GM10266 (cell line): ENCODE measurements around the gene NUP62.
A peak's percentile ranks its signal among the peaks of the same experiment; 100 is the strongest.

Experiments used
- DNase-seq: peaks from one replicate; pipeline ENCODE4 v3.0.0; 2012; ENCODE audit errors: extremely low spot score
- CTCF ChIP-seq: IDR thresholded peaks from 2 replicates; pipeline ENCODE4 v1.5.1; 2012; ENCODE audit warnings: mild to moderate bottlenecking, low read depth; ENCODE audit not compliant: control insufficient read depth, insufficient read depth; ENCODE audit errors: missing control alignments

NUP62 gene

GRCh38 chr19:49906879-49907564, 22.3 kb downstream of the NUP62 start:
- no peak for TF ChIP-seq CTCF
- DNase-seq = no peak

GRCh38 chr19:49904136-49904535, 25.2 kb downstream of the NUP62 start:
- DNase-seq = no peak
- TF ChIP-seq CTCF = no peak

GRCh38 chr19:49896863-49897621, 32.3 kb downstream of the NUP62 start, which contains the start of gene IL4I1:
Gene IL4I1, minus strand, starts transcription at chr19:49896887. Its CDS starts 727 bp downstream, at chr19:49896160.
- DNase-seq = peak; percentile 78
- TF ChIP-seq CTCF = no peak

GRCh38 chr19:49895566-49896297, 33.6 kb downstream of the NUP62 start:
- DNase-seq = no peak
- no peak for TF ChIP-seq CTCF

GRCh38 chr19:49894879-49895565, 34.3 kb downstream of the NUP62 start:
- TF ChIP-seq CTCF = no peak
- DNase-seq = peak; percentile 63

- DNase-seq = no peak
- no peak for TF ChIP-seq CTCF
Measured at GRCh38 chr19:49894011-49894664, 35.2 kb downstream of the NUP62 start.
